H1 (cell line): ENCODE results near the gene RECK. TPM values are rescaled to one million over a fixed set of nuclear protein-coding genes. Genes with fewer than 3 reads are reported as not detected.

ENCODE experiments used
- CTCF ChIA-PET: fragments of 300-600 bp; sonication (Branson Sonifier 250); formaldehyde crosslinking; loops from one replicate; lab custom pipeline; 2021; ENCODE audit not compliant: partially characterized antibody; lab: Charles Lee
- POLR2A ChIA-PET: fragments of 300-600 bp; sonication (Branson Sonifier 250); formaldehyde crosslinking; loops from one replicate; lab custom pipeline; 2021; ENCODE audit warnings: inconsistent platforms; ENCODE audit not compliant: partially characterized antibody; lab: Charles Lee
- DNase-seq, 2 experiments: peaks; one replicate each; pipeline versions ENCODE4 v3.0.0 to v3.0.0-alpha.2; 2010 to 2022; ENCODE audit warnings: low spot score in 2 of 2, low read depth in 1 of 2, mixed read lengths in 1 of 2
- FAIRE-seq: peaks from 2 replicates; lab custom pipeline; 2011; peaks lifted over from hg19 to GRCh38; lab: Jason Lieb, UNC
- H2AFZ ChIP-seq: 2 replicates; pipeline ENCODE4 v1.8.1; 2012; ENCODE audit warnings: low read length, inconsistent platforms
- H2AK5ac ChIP-seq: 2 replicates; pipeline ENCODE4 v1.6.1; 2013; ENCODE audit warnings: low read depth, low read length
- H2BK120ac ChIP-seq: replicated peaks from 2 replicates; pipeline ENCODE3; 2013; ENCODE audit warnings: low read depth, low read length, inconsistent platforms
- H2BK12ac ChIP-seq: 2 replicates; pipeline ENCODE4 v1.6.1; 2013; ENCODE audit warnings: low read depth, low read length
- H2BK15ac ChIP-seq: 2 replicates; pipeline ENCODE4 v1.6.1; 2013; ENCODE audit warnings: low read length
- H2BK20ac ChIP-seq: 2 replicates; pipeline ENCODE4 v1.6.1; 2013; ENCODE audit warnings: low read length
- H2BK5ac ChIP-seq: 2 replicates; pipeline ENCODE4 v1.6.1; 2013; ENCODE audit warnings: low read depth, low read length
- H3K14ac ChIP-seq: 2 replicates; pipeline ENCODE4 v1.6.1; 2013; ENCODE audit warnings: inconsistent platforms; ENCODE audit not compliant: insufficient read length
- H3K18ac ChIP-seq: 2 replicates; pipeline ENCODE4 v1.6.1; 2013; ENCODE audit warnings: low read length; ENCODE audit errors: extremely low read depth
- H3K23ac ChIP-seq: 2 replicates; pipeline ENCODE4 v1.6.1; 2013; ENCODE audit warnings: inconsistent platforms; ENCODE audit not compliant: insufficient read length
- H3K23me2 ChIP-seq: 2 replicates; pipeline ENCODE4 v1.6.1; 2013; ENCODE audit warnings: low read depth, low read length
- H3K27ac ChIP-seq: 2 replicates; pipeline ENCODE4 v1.6.1; 2011; ENCODE audit warnings: low read depth, low read length, inconsistent platforms
- H3K27me3 ChIP-seq, 4 experiments: replicated peaks in 1 of 4; 1 replicate in 1 of 4; 2 replicates in 3 of 4; pipeline versions ENCODE4 v1.6.1 to v1.8.1; 2011 to 2013; ENCODE audit warnings: low read length in 3 of 4, mild to moderate bottlenecking in 3 of 4, inconsistent platforms in 2 of 4, mixed read lengths in 2 of 4, moderate library complexity in 1 of 4; ENCODE audit not compliant: control insufficient read depth in 3 of 4, insufficient read depth in 3 of 4; ENCODE audit errors: extremely low read depth in 1 of 4
- H3K36me3 ChIP-seq, 4 experiments: 2 replicates each; pipeline versions ENCODE4 v1.6.1 to v1.8.1; 2011 to 2013; ENCODE audit warnings: mild to moderate bottlenecking in 4 of 4, low read length in 3 of 4, moderate library complexity in 2 of 4, control low read depth in 1 of 4, inconsistent platforms in 1 of 4; ENCODE audit not compliant: insufficient read depth in 4 of 4, control insufficient read depth in 2 of 4
- H3K4ac ChIP-seq: replicated peaks from 2 replicates; pipeline ENCODE3; 2013; ENCODE audit warnings: low read length, low read depth, mixed read lengths, inconsistent platforms; ENCODE audit not compliant: insufficient read length
- H3K4me1 ChIP-seq, 4 experiments: replicated peaks in 1 of 4; 1 replicate in 1 of 4; 2 replicates in 3 of 4; pipeline versions ENCODE4 v1.6.1 to v1.8.1; 2011 to 2013; ENCODE audit warnings: low read length in 3 of 4, inconsistent platforms in 2 of 4, mixed read lengths in 1 of 4; ENCODE audit not compliant: insufficient read depth in 4 of 4, control insufficient read depth in 3 of 4
- H3K4me2 ChIP-seq, 2 experiments: 2 replicates each; pipeline versions ENCODE4 v1.6.1 to v1.8.1; 2011 to 2013; ENCODE audit warnings: low read depth in 2 of 2, low read length in 2 of 2, control low read depth in 1 of 2, inconsistent platforms in 1 of 2, mild to moderate bottlenecking in 1 of 2; ENCODE audit not compliant: insufficient read depth in 1 of 2
- H3K4me3 ChIP-seq, 4 experiments: fragments of 200-600, 300-600 bp in 1 of 4; sonication (generic), shearing (Covaris generic), sonication (Bioruptor Twin) in 1 of 4; 2 replicates each; pipeline versions ENCODE4 v1.5.1 to v1.8.1; 2011 to 2016; ENCODE audit warnings: low read length in 4 of 4, low read depth in 3 of 4, control low read depth in 2 of 4, inconsistent platforms in 2 of 4, mild to moderate bottlenecking in 2 of 4, mixed read lengths in 1 of 4, moderate library complexity in 1 of 4; ENCODE audit not compliant: insufficient read depth in 2 of 4; ENCODE audit errors: extremely low read depth in 1 of 4
- H3K56ac ChIP-seq: replicated peaks from 2 replicates; pipeline ENCODE3; 2013; ENCODE audit warnings: low read depth, mild to moderate bottlenecking, mixed read lengths, low read length, inconsistent platforms; ENCODE audit not compliant: insufficient read length
- H3K79me1 ChIP-seq: 2 replicates; pipeline ENCODE4 v1.6.1; 2013; ENCODE audit warnings: low read depth, low read length, control low read depth
- H3K79me2 ChIP-seq, 2 experiments: 2 replicates each; pipeline versions ENCODE4 v1.6.1 to v1.8.1; 2012 to 2013; ENCODE audit warnings: low read length in 2 of 2, mild to moderate bottlenecking in 2 of 2, inconsistent platforms in 1 of 2; ENCODE audit not compliant: insufficient read depth in 2 of 2, control insufficient read depth in 1 of 2
- H3K9ac ChIP-seq, 4 experiments: replicated peaks in 1 of 4; 1 replicate in 1 of 4; 2 replicates in 3 of 4; pipeline versions ENCODE4 v1.6.1 to v1.8.1; 2011 to 2013; ENCODE audit warnings: low read depth in 3 of 4, low read length in 3 of 4, control low read depth in 2 of 4, mild to moderate bottlenecking in 2 of 4, moderate library complexity in 2 of 4, inconsistent platforms in 1 of 4; ENCODE audit errors: extremely low read depth in 1 of 4
- H3K9me3 ChIP-seq, 2 experiments: 2 replicates each; pipeline versions ENCODE4 v1.6.1 to v1.8.1; 2012 to 2013; ENCODE audit warnings: mild to moderate bottlenecking in 2 of 2, moderate library complexity in 2 of 2, control low read depth in 1 of 2, inconsistent platforms in 1 of 2, low read depth in 1 of 2, low read length in 1 of 2, mixed read lengths in 1 of 2; ENCODE audit not compliant: insufficient read depth in 2 of 2
- H4K20me1 ChIP-seq, 2 experiments: replicated peaks in 1 of 2; 2 replicates each; pipeline versions ENCODE3 to v1.8.1; 2011 to 2013; ENCODE audit warnings: inconsistent platforms in 2 of 2, low read length in 2 of 2, mild to moderate bottlenecking in 1 of 2; ENCODE audit not compliant: insufficient read depth in 2 of 2, control insufficient read depth in 1 of 2
- H4K5ac ChIP-seq: 2 replicates; pipeline ENCODE4 v1.6.1; 2013; ENCODE audit warnings: low read length, low read depth, mixed read lengths, inconsistent platforms; ENCODE audit not compliant: insufficient read length
- H4K8ac ChIP-seq: 2 replicates; pipeline ENCODE4 v1.8.0; 2013; ENCODE audit warnings: mild to moderate bottlenecking, moderate library complexity, low read length, inconsistent platforms; ENCODE audit not compliant: insufficient read depth; ENCODE audit errors: extremely low read depth
- H4K91ac ChIP-seq: replicated peaks from 2 replicates; pipeline ENCODE3; 2013; ENCODE audit warnings: low read length, mixed read lengths, inconsistent platforms; ENCODE audit not compliant: insufficient read length
- CTCF ChIP-seq, 3 experiments: IDR thresholded peaks; 1 replicate in 2 of 3; 2 replicates in 1 of 3; pipeline versions ENCODE4 v1.5.1 to v1.6.1; 2011; ENCODE audit warnings: low read length in 3 of 3, mild to moderate bottlenecking in 3 of 3, inconsistent platforms in 2 of 3, low read depth in 1 of 3, moderate library complexity in 1 of 3; ENCODE audit not compliant: insufficient read depth in 1 of 3; ENCODE audit errors: control extremely low read depth in 1 of 3
- EGR1 ChIP-seq: IDR thresholded peaks from 2 replicates; pipeline ENCODE4 v1.6.1; 2011; ENCODE audit warnings: low read depth, low read length, borderline replicate concordance
- HDAC2 ChIP-seq, 2 experiments: fragments of 300-600 bp in 1 of 2; sonication (generic) in 1 of 2; IDR thresholded peaks; 2 replicates each; pipeline ENCODE4 v1.6.1; 2011 to 2012; ENCODE audit warnings: low read depth in 2 of 2, low read length in 2 of 2, mild to moderate bottlenecking in 2 of 2, moderate library complexity in 2 of 2, borderline replicate concordance in 1 of 2, inconsistent platforms in 1 of 2
- MAX ChIP-seq: IDR thresholded peaks from 2 replicates; pipeline ENCODE4 v1.6.1; 2012; ENCODE audit warnings: inconsistent platforms
- NANOG ChIP-seq: IDR thresholded peaks from 2 replicates; pipeline ENCODE4 v1.6.1; 2011; ENCODE audit warnings: low read length, low read depth, mild to moderate bottlenecking, inconsistent platforms; ENCODE audit not compliant: insufficient read depth, poor library complexity, severe bottlenecking
- PHF8 ChIP-seq: fragments of 200-600 bp; sonication (generic); conservative IDR thresholded peaks from 2 replicates; pipeline ENCODE4 v1.7.1; 2012; ENCODE audit warnings: low read depth, mild to moderate bottlenecking, inconsistent platforms, low read length, moderate library complexity
- POU5F1 ChIP-seq: IDR thresholded peaks from 2 replicates; pipeline ENCODE4 v1.6.1; 2011; ENCODE audit warnings: low read depth, mild to moderate bottlenecking, low read length, moderate library complexity
- SIX5 ChIP-seq: IDR thresholded peaks from 2 replicates; pipeline ENCODE4 v1.6.1; 2011; ENCODE audit warnings: mild to moderate bottlenecking, low read depth, low read length
- SP2 ChIP-seq: IDR thresholded peaks from 2 replicates; pipeline ENCODE4 v1.6.1; 2012; ENCODE audit warnings: mild to moderate bottlenecking, low read length, inconsistent platforms
- TEAD4 ChIP-seq: IDR thresholded peaks from 2 replicates; pipeline ENCODE4 v1.6.1; 2012; ENCODE audit warnings: low read depth, low read length, inconsistent platforms, mixed read lengths
- WGBS, 2 experiments: shearing (Covaris generic) in 1 of 2; methylation state at CpG; one replicate each; pipeline versions ENCODE4 v1.1.6 to v1.1.7; 2013 to 2015; ENCODE audit warnings: low lambda C conversion rate in 2 of 2, mixed read lengths in 2 of 2, inconsistent platforms in 1 of 2, low coverage in 1 of 2, missing lambda C conversion rate in 1 of 2; ENCODE audit not compliant: insufficient replicate concordance in 2 of 2, insufficient coverage in 1 of 2, insufficient read length in 1 of 2; ENCODE audit errors: extremely low coverage in 1 of 2, missing lambda C conversion rate in 1 of 2; 5-methylcytosine and 5-hydroxymethylcytosine counted together
- polyA plus RNA-seq, 7 experiments: library from polyadenylated mRNA; depleted of rRNA in 3 of 7; stranded (reverse) in 5 of 7; unstranded in 2 of 7; fragments of >200 nt in 5 of 7; fragments of 200-250 nt in 2 of 7; gene quantifications; 1 replicate in 5 of 7; 2 replicates in 1 of 7; 4 replicates in 1 of 7; pipeline versions ENCODE4 v1.2.1 to v1.2.3, GENCODE V29; 2011 to 2013; ENCODE audit warnings: missing spikeins in 2 of 7, mixed read lengths in 2 of 7
- total RNA-seq: library from RNA; stranded (reverse); fragmentation: NEBNext Ultra II Directional; extraction: Animal tissue kit (Norgen Biotek cat#: 25700); gene quantifications from 2 replicates; pipeline ENCODE4 v1.2.1, GENCODE V29; 2021

Gene RECK
- total and polyA plus RNA-seq, 2 of the 8 experiments (the other 6 are each of a cell fraction or from before 2014, with no cell fraction given): 5.4 to 9.8 TPM

GRCh38 chr9:36100532-36100931 is 63.8 kb downstream of the RECK start:
- Histone ChIP-seq H2AK5ac (no peak overlapping the region), H3K79me1 (no peaks in the 10 kb centered on the region), H3K14ac (no peak overlapping the region), H4K91ac (no peak overlapping the region), H2BK15ac (no peak overlapping the region), H3K4me3 (no peak overlapping the region), H2BK12ac (no peak overlapping the region), H3K27me3 (no peaks in the 10 kb centered on the region), H3K27ac (no peak overlapping the region), H3K56ac (no peak overlapping the region), H2BK120ac (no peak overlapping the region), H3K23ac (no peak overlapping the region), H2AFZ (no peak overlapping the region), H4K20me1 (no peaks in the 10 kb centered on the region), H4K8ac (no peak overlapping the region), H3K18ac (no peak overlapping the region), H3K4me2 (0 out of 4 replicates have a peak overlapping the region, but pooled peaks of 1 of the 2 experiments have one; percentile 9), H3K36me3 (no peaks in the 10 kb centered on the region), H3K4ac (no peak overlapping the region), H3K4me1 (peaks cover 0 to 3% (median 2%) of the 10 kb centered on the region in 4 experiments; a peak in 4 of 7 replicates), H2BK5ac (no peak overlapping the region), H3K9ac (no peak overlapping the region), H3K79me2 (no peaks in the 10 kb centered on the region), H3K9me3 (no peaks in the 10 kb centered on the region), H3K23me2 (no peaks in the 10 kb centered on the region), H4K5ac (no peak overlapping the region), H2BK20ac (no peak overlapping the region)
- POLR2A ChIA-PET: interaction anchor here (0.8 to 2.4 kb wide), 6 partner anchors 9 to 74 kb away, joined by 3 to 9 read pairs (median 4); partner anchors contain the start of gene RECK
- peak; percentile 52 for FAIRE-seq
- WGBS, 2 experiments: 27% methylated on average over 3 of the region's 3 CpGs; no CpG with 5 or more reads in 1 of the 2 experiments
- DNase-seq: no peak
- CTCF ChIA-PET: interaction anchor here (0.8 to 7.6 kb wide), 18 partner anchors 8 to 1286 kb away, joined by 3 to 153 read pairs (median 10); partner anchors contain the start of genes CCIN and CLTA
- TF ChIP-seq TEAD4 (peak; percentile 97), NANOG (no peak), PHF8 (no peak), POU5F1 (no peak), EGR1 (no peak), SP2 (no peak), HDAC2 (IDR thresholded peaks at IDR 0.05; ENCODE audit: borderline replicate concordance in 1 of 2, low read depth in 2 of 2, low read length in 2 of 2) (no peak), MAX (no peak), SIX5 (no peak), CTCF (IDR thresholded peaks at IDR 0.05; ENCODE audit: control extremely low read depth in 1 of 3, insufficient read depth in 1 of 3, low read depth in 1 of 3, low read length in 3 of 3) (peak in 2 of 3 experiments; percentile 34 to 37; a peak in 2 of 4 replicates)
